Neural progenitor cell (in vitro differentiated cells): ENCODE data around the gene REXO5.

Experiments
- CTCF ChIP-seq: fragments of 200-600 bp; sonication (generic); IDR thresholded peaks from 2 replicates; pipeline ENCODE4 v1.5.1; 2017; ENCODE audit warnings: antibody characterized with exemption, mild to moderate bottlenecking
- EZH2 ChIP-seq: fragments of 200-600 bp; sonication (generic); IDR thresholded peaks from 2 replicates; pipeline ENCODE4 v1.6.1; 2017; ENCODE audit warnings: antibody characterized with exemption, mild to moderate bottlenecking, moderate library complexity

- TF ChIP-seq CTCF (no peak), EZH2 (no peak)
Observed at GRCh38 chr16:20884240-20884556, 77.9 kb downstream of the REXO5 start.
